CD4-positive, alpha-beta T cell treated with Interleukin-2 at 100 ng/mL for 4 hours (primary cell): ENCODE measurements around the gene ARHGAP28.

ENCODE experiments used
- DNase-seq: peaks from one replicate; pipeline ENCODE4 v3.0.0-alpha.2; 2020; ENCODE audit warnings: low spot score

The ARHGAP28 gene, protein sequence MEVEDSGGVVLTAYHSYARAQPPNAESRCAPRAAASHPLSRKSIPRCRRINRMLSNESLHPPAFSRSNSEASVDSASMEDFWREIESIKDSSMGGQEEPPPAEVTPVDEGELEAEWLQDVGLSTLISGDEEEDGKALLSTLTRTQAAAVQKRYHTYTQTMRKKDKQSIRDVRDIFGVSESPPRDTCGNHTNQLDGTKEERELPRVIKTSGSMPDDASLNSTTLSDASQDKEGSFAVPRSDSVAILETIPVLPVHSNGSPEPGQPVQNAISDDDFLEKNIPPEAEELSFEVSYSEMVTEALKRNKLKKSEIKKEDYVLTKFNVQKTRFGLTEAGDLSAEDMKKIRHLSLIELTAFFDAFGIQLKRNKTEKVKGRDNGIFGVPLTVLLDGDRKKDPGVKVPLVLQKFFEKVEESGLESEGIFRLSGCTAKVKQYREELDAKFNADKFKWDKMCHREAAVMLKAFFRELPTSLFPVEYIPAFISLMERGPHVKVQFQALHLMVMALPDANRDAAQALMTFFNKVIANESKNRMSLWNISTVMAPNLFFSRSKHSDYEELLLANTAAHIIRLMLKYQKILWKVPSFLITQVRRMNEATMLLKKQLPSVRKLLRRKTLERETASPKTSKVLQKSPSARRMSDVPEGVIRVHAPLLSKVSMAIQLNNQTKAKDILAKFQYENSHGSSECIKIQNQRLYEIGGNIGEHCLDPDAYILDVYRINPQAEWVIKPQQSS

DNA sequence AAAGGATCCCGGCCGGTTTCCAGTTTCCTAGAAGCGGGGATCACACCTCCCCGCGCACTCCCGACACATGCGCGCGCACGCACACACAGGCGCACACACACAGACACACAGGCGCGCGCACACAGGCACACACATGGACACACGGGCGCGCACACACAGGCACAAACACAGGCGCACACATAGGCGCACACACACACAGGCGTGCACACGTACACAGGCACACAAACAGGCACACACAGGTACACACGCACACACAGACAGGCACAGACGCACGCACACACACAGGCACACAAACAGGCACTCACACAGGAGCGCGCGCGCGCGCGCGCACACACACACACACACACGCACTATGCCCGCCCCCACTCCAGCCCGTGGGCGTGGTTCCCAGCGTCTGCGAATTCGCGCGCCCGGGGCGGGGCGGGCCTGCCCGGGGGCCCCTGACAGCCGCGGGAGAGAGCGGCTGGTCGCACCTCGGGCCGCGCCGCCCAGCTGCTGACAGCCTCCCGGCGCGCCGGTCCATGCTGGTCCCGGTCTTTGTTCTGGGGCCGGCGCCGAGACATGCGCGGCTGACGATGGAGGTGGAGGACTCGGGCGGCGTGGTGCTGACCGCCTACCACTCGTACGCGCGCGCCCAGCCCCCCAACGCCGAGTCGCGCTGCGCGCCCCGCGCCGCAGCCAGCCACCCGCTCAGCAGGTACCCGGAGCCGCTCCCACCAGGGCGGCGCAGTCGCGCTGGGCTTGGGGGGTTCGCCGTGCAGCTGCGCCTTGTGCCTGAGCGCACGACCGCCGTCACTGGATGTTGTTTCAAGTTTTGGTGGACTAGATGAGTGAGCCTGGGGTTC is at the start of gene ARHGAP28:
Gene ARHGAP28, plus strand, starts transcription at position 470 of the 845 bp plus-strand sequence. Its CDS starts 106 bp downstream, at position 576.
- no peak for DNase-seq

DNA sequence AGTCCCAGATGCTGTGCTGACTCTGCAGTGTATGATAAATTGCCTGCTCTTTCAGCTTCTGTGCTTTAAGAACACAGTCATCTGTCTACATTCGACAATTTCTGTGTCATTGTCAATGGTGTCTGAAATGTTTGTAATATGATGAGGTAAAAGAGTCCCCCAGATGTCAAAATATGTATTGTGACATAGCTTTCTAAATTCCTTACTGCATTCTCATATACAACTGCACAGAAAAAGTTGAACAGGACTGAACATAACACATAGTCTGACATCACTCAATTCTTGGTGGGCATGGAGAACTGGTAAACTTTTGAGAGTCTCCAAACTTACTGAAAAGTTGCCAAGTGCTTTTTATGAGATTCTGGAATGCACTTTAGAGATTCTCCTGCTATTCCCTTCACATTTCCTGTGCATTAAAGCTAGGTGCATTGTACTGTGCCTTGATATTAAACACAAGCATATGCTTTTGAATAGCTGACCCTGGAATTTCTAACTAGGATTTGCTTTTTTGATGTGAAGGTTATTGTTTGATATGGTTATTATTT is 48.1 kb upstream of the ARHGAP28 start:
- DNase-seq, result no peak

DNA sequence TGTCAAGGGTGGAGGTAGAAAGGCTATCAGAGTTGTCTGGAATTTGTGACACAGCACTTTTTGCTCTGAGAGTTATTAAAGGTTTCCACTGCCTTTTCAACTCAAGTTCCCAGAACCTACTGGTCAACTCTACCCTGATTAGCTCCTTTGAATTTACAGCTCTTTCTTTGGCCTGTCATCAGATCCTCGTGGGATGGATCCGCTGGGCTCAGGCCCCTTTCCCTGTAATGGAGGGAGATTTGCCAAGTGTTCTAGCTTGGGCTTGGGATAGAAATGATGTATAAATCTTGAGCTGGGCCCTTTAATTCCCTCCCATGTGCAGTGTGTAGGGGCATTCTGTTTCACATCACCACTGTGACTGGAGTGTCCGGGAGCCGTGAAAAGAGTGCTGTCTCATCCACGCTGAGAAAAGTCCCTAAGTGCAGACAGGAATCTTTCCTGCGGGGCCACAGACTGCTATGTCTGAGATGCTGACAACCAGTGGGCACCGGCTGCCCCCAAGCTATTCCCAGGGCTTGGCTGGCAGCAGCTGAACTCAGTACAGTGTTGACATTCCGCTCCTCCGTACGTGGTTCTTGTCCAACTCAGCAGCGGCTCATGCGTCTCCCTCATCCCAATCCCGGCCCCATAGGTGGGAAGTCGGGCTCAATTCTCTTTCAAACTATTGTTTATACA is 46.9 kb upstream of the ARHGAP28 start:
- no peak for DNase-seq

DNA sequence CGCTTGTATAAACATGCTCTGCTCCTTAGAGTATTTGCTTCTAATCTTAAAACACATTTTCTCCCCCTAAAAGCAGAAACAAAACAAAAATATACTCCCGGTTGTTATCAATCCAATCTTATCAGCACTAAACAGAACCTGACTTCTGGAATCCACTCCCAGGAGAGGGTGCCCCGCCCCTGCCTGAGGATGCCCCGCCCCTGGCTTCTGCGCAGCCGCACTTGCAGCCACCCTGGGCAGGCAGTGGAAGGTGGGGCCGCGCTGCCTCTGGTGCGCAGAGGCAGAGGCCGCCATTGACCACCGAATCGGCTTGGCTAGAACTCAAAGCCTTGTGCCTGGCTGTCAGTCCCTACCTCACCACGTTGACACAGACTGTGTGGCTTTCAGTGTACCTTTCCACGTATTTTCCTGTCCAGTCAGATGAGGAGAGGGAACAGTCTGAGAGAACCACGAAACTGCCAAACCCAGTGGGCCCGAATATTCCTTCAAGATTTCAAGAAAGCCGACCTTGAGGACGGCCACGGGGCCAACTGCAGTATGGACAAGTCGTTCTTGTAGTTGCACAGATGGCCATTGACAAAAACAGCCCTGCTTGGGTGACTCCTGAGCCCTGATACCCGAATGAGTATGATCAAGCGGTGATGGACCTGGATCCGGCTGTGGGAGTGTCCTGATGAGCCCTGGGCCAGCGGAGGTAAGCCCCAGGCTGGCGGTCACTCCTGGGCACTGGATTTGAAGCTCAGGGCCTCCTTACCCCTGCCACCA is 46.2 kb upstream of the ARHGAP28 start:
- no peak for DNase-seq

DNA sequence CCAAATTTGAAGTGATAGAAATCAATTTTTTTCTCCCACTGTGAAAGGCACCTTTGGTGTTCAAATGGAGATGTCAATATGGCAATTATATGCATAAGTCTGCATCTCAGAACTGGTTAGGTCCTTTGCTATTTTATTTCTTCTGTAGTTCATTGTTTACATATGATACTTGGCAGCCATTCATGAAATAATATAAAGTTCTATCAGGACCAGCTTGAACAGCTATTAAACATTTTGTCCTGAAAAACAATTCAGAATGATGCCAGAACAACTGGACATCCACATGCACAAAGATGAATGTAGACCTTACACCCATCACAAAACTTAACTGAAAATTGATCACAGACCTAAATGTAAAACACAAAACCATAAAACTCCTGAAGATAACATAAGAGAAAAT is 41.8 kb upstream of the ARHGAP28 start:
- DNase-seq, result no peak

DNA sequence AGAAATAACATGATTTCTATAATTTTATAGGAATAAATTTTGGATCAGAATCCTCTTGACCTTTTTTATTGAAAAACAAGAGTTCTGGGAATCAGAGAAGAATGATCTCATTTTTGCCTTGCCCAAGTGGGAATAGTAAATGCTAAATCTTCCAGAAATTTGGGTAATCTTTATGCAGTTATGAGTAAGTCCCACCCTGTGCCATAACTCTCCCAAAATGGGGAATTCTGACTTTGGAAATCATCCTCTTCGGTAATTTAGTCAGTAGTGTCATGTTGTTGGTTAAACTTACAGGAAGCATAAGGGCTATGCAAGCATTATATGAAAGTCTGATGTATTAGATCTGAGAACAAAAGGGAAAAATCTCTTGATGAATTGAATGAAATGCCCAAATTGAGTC is 20.6 kb upstream of the ARHGAP28 start:
- DNase-seq, result no peak

DNA sequence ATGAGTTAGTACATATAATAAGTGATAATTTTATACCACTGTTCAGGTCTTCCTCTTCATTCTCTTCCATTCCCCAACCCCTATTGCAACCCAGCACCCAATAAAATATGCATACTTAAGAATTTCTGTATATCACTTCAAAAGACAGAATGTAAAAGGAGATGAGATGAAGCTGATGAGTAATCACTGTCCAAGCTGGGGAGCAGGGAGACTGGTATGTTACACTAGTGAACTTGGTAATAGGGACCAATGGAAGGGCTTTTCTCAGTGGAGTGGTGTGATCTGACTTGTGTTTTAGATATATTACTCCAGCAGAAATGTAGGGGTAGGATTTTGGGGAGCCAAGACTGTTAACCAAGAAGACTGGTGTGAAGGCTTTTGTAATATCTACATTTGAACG is 18.0 kb upstream of the ARHGAP28 start:
- no peak for DNase-seq

DNA sequence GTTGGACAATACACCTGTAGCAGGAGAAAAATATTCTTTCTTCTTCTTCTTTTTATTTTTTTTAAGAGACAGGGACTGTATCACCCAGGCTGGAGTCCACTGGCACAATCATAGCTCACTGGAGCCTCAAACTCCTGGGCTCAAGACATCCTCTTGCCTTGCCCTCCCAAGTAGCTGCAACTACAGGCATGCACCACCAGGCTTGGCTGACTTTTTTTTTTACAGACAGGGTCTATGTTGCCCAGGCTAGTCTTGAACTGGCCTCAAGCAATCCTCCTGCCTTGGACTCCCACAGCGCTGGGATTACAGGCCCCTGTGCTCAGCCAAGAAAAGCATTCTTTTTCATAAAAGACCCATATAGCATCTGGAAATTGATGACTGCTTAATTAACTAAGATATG is 17.1 kb upstream of the ARHGAP28 start:
- no peak for DNase-seq

DNA sequence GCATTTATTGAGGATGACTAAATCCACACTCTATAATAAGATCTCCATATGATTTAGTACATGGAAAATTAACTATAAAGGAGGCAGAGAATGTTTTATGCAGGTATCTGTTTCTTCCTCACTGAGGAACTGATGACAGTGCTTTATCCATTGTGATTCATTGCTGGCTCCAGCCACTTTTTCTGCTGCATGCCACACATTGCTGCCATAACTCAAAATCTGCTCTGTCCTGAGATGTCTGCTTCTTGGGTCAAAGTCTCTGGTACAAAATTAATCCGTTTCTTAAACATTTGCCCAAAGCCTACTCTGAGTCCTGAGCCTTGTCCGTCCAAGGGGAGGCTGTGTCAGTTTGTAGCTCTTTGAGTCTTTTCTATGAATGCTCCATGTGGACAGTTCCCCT is 15.5 kb upstream of the ARHGAP28 start:
- no peak for DNase-seq

DNA sequence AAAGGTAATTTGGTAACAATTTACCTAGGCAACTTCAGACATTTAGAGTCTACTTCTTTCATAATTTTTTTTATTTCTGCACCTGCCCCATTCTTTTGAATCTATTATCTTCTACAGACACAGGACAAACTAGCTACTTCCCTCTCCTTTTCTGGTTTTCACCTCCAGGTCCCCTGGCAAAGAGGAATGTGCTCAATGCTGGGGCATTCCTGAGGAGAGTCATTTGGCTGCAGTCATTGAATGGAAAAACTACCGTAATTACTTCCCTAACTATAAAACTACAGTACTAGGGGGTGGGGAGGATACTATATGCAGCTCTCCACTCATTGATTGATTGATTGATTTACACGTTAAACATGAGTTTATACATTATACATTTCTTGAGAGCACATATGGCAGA is 11.2 kb upstream of the ARHGAP28 start:
- DNase-seq, result no peak

DNA sequence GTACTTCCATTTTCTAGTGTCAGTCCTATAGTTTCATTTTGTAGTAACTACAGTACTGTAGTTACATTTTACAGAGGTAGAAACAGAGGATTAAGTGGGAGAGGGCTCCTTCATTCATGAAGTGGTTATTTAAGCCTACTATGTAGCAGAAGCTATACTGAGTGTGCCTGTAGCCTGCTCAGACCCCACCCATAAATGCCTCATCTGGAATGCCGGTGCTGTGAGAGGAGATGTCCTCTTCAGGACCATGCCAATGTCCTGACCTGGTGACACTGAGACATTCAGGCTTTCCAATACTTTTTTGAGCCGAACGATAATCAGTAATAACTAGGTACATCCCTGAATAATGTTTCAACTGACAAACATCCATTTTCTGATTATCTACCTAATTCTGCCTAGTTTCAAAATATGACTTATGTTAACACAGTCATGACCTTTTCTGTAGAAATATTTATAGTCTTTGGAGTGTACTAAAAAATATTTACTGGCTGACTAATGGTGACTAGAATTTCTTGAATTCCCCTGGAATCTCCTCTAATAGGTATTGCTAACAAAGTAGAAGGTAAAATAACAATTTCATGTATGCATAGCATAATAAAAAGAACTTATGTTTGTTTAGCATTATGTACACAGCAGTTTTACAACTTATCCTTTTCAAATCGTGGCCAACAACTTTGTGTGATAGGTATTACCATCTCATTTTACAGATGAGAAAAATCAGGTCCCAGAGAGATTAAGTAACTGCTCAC is 10.2 kb upstream of the ARHGAP28 start:
- DNase-seq, result no peak

DNA sequence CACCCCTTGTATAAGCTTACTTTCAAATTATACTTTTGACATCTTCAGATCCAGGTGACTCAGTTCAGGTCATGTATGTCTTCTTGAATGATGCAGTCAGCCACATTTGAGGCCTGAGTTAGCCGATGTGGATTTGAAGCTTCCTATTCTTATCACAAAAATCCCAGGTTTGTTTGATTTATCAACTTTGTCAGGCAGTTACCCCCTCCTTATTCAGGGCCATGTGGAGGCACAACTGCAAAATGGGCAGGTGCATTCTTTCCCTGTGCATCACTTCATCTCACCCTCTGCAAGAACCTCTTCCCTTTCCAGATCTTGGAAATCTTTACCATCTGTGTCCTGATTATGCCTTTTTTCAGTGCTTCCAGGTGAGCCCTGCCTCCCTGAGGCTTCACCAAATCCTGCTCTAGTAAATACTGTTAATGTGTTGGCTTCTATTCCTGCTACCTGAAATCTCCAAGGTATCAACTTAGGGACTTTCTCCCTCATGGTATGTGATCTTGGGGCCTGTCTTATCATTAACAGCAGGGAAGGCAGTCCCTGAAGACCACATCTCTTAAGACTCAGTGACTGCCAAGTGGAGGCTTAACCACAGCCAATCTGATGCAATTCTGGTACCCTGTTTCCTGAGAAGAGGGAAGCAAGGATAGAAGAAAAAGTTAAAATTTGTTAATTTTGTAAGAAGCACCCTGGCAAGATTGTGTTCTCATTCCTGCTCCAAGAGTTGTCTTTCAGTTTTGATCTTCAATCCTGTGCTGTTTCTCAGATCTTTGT is 9.4 kb upstream of the ARHGAP28 start:
- no peak for DNase-seq

DNA sequence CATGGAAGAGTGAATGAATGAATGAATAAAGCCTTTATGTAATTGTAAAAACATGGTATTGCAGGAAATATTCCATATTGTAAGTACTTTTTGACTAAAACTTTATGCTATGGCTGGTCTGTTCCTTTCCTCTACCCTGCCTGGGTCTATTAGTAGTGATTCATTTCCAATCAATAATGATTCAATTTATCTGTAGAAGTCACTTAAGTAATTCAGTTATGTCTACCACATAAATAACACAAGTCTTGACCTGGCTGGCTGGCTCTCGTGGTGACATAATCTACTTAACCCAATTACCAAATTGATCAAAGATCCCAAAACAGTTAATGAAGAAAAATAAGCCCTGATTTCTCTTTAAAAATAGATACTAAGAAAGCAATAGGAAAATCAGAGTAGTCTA is 7.8 kb upstream of the ARHGAP28 start:
- no peak for DNase-seq

DNA sequence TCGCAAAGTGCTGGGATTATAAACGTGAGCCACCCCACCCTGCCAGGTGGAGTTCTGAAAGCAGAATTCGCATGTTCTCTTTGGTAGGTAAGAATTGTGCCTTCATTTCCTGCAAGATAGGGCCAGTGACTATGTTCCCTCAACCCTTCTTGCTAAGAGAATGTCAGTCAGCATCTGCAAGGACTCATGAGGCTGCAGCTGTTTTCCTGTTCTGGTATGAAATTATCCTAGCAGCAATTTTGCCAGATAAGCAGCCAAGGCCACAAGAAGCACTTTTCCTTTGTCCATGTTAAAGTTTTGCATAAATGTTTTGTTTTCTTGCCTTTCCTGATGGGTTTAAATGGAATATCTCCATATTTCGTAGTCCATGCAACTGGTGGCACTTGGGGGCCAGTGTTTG is 6.8 kb upstream of the ARHGAP28 start:
- no peak for DNase-seq

DNA sequence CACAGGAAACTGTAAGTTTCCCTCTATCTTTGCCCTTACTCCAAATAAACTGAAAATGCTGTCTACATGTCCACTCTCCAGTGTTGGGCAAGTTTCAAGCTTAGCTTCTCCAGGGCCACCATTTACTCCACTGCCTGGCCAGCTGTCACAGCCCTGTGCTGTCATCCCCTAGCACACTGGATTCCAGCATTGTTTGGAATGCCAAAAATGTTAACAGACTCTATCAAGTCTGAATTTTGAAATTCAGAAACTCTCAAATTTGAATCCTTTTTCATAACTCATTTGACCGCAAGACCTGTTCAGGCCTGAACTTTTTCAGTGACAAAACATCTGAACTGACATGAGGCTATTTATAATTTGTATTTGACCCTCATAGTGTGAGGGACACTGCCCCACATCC is 5.2 kb upstream of the ARHGAP28 start:
- DNase-seq, result no peak

DNA sequence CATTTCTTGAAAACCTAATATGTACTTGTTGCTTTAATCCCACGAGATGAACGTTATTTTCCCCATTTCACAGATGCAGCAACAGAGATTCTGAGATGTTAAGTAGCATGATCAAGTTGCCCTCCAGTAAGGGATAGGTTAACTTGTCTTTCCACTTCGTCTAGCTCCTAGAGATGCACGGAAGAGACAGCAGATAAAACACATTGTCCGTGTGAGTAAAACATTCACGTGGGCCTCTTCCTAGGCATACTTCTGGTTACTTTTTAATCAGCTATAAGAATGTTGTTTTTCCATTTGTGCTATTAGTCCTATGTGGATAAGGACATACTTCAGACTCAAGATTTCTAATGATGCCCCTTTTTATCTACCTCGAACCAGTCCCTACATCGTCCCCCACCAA is 1.2 kb upstream of the ARHGAP28 start:
- DNase-seq, result no peak

DNA sequence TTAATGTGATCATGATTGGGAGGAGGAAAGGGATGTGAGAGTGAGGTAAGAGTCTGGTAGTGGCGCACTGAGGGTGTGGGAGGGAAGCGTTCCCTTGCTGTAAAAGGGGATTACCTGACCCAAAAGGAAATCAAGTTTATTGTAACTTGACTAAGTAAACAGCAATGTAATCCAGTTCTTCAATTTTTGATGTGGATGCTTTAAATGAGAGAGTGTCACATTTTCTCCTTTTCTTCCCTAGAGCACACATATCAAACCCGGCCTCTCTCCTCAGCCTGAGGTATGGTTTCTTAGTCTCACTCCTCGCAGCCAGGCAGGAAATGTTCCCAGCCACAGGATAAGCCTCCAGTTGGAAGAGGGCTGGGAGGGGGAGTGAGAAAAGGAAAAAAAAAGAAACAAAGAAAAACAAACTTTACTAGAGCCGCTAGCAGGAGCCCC is 688 bp upstream of the ARHGAP28 start:
- DNase-seq, result no peak

DNA sequence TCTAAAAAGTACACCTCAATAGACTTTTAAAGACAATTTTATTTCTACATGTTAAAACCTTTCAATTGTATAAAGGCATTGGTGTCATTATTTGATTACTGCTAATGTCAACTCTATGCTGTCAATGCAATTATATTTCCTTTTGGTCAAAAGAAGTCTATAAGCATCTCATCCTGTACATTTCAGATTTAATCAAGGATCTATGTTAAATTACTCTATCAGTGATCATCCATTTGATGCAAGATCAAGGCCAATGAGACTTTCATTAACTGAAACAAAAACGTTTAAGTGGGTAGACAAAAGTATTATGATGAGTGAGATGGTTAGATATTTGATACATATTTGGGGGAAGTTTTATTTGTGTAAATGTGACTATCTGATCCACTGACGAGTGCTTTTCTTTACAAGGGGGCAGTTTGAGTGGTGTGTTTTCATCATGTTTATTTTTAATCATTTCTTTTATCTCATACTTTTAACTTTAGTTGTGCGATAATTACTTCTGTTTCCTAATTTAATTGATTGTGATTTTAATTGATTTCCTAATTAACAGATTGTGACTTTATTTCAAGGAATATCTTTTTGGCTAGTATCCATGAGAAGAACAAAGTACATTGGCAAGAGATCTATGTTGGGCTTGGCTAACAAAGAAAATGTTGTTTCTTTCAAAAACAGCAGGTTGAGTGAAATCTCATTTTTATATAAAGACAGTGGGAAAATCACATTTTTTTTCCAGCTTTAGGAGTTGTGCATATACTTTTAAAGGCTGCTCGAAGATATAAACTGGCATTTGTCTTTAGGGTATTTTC is 1.1 kb downstream of the ARHGAP28 start:
- no peak for DNase-seq

DNA sequence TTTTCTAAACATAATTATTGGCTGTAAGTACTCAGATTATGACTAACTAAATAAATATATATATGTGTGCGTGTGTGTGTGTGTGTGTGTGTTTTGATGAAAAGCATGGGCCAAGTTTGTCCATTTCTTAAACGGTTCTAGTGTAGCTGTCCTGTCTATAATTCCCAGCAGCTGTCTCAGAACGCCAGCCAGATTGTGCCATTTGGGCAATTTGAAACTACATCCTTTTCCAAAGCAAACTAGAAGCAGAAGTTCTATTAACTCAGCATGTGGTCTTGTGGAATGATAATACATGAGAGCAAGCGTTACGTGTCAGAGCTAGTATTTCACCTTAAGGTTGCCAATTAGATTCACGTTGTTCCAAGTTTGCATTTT is 1.7 kb downstream of the ARHGAP28 start:
- DNase-seq, result no peak
